ENCODE measurements around the gene MACROH2A1.

Gene MACROH2A1

GRCh38 chr5:135329066-135329912 lies 69.7 kb downstream of the MACROH2A1 start:
- no peak overlapping the region for H3K9ac ChIP-seq (ENCODE audit: low read depth, low read length)
- H3K36me3 ChIP-seq (ENCODE audit: control insufficient read depth, insufficient read depth, low read length), result no peaks in the 10 kb centered on the region
- no peaks in the 10 kb centered on the region for H3K9me3 ChIP-seq (ENCODE audit: control insufficient read depth, insufficient read depth, low read length)
- H3K27ac ChIP-seq (ENCODE audit: low read depth, low read length), result no peak overlapping the region
- no peaks in the 10 kb centered on the region for H3K4me1 ChIP-seq (ENCODE audit: control insufficient read depth, insufficient read depth, low read length)
- no peak overlapping the region for H3K4me3 ChIP-seq (ENCODE audit: low read depth, low read length)
- H3K27me3 ChIP-seq (ENCODE audit: control insufficient read depth, insufficient read depth, low read length), result no peaks in the 10 kb centered on the region

- no peak overlapping the region for H3K4me3 ChIP-seq (ENCODE audit: low read depth, low read length)
- no peaks in the 10 kb centered on the region for H3K9me3 ChIP-seq (ENCODE audit: control insufficient read depth, insufficient read depth, low read length)
- H3K27ac ChIP-seq (ENCODE audit: low read depth, low read length), result no peak overlapping the region
- no peaks in the 10 kb centered on the region for H3K4me1 ChIP-seq (ENCODE audit: control insufficient read depth, insufficient read depth, low read length)
- H3K27me3 ChIP-seq (ENCODE audit: control insufficient read depth, insufficient read depth, low read length), result no peaks in the 10 kb centered on the region
- no peaks in the 10 kb centered on the region for H3K36me3 ChIP-seq (ENCODE audit: control insufficient read depth, insufficient read depth, low read length)
- no peak overlapping the region for H3K9ac ChIP-seq (ENCODE audit: low read depth, low read length)
These were observed 70.8 kb downstream of the MACROH2A1 start for GRCh38 chr5:135328128-135328687.

- Histone ChIP-seq H3K9ac (ENCODE audit: low read depth, low read length) (no peak overlapping the region), H3K27me3 (ENCODE audit: control insufficient read depth, insufficient read depth, low read length) (no peaks in the 10 kb centered on the region), H3K9me3 (ENCODE audit: control insufficient read depth, insufficient read depth, low read length) (no peaks in the 10 kb centered on the region), H3K27ac (ENCODE audit: low read depth, low read length) (no peak overlapping the region), H3K4me3 (ENCODE audit: low read depth, low read length) (no peak overlapping the region), H3K36me3 (ENCODE audit: control insufficient read depth, insufficient read depth, low read length) (no peaks in the 10 kb centered on the region), H3K4me1 (ENCODE audit: control insufficient read depth, insufficient read depth, low read length) (no peaks in the 10 kb centered on the region)
These were observed 71.5 kb downstream of the MACROH2A1 start for GRCh38 chr5:135327429-135328127.

GRCh38 chr5:135326296-135327254 lies 72.5 kb downstream of the MACROH2A1 start:
- Histone ChIP-seq H3K4me3 (ENCODE audit: low read depth, low read length) (no peak overlapping the region), H3K4me1 (ENCODE audit: control insufficient read depth, insufficient read depth, low read length) (no peaks in the 10 kb centered on the region), H3K27ac (ENCODE audit: low read depth, low read length) (no peak overlapping the region), H3K27me3 (ENCODE audit: control insufficient read depth, insufficient read depth, low read length) (no peaks in the 10 kb centered on the region), H3K36me3 (ENCODE audit: control insufficient read depth, insufficient read depth, low read length) (no peaks in the 10 kb centered on the region), H3K9ac (ENCODE audit: low read depth, low read length) (no peak overlapping the region), H3K9me3 (ENCODE audit: control insufficient read depth, insufficient read depth, low read length) (no peaks in the 10 kb centered on the region)

GRCh38 chr5:135324897-135325650 lies 74.0 kb downstream of the MACROH2A1 start:
- no peaks in the 10 kb centered on the region for H3K9me3 ChIP-seq (ENCODE audit: control insufficient read depth, insufficient read depth, low read length)
- no peak overlapping the region for H3K27ac ChIP-seq (ENCODE audit: low read depth, low read length)
- H3K4me1 ChIP-seq (ENCODE audit: control insufficient read depth, insufficient read depth, low read length), result no peaks in the 10 kb centered on the region
- no peaks in the 10 kb centered on the region for H3K27me3 ChIP-seq (ENCODE audit: control insufficient read depth, insufficient read depth, low read length)
- H3K4me3 ChIP-seq (ENCODE audit: low read depth, low read length), result no peak overlapping the region
- no peaks in the 10 kb centered on the region for H3K36me3 ChIP-seq (ENCODE audit: control insufficient read depth, insufficient read depth, low read length)
- no peak overlapping the region for H3K9ac ChIP-seq (ENCODE audit: low read depth, low read length)

- no peaks in the 10 kb centered on the region for H3K4me1 ChIP-seq (ENCODE audit: control insufficient read depth, insufficient read depth, low read length)
- no peak overlapping the region for H3K9ac ChIP-seq (ENCODE audit: low read depth, low read length)
- H3K27ac ChIP-seq (ENCODE audit: low read depth, low read length), result no peak overlapping the region
- no peaks in the 10 kb centered on the region for H3K27me3 ChIP-seq (ENCODE audit: control insufficient read depth, insufficient read depth, low read length)
- no peak overlapping the region for H3K4me3 ChIP-seq (ENCODE audit: low read depth, low read length)
- H3K9me3 ChIP-seq (ENCODE audit: control insufficient read depth, insufficient read depth, low read length), result no peaks in the 10 kb centered on the region
- no peaks in the 10 kb centered on the region for H3K36me3 ChIP-seq (ENCODE audit: control insufficient read depth, insufficient read depth, low read length)
These were observed 74.9 kb downstream of the MACROH2A1 start for GRCh38 chr5:135324160-135324559.

GRCh38 chr5:135323701-135324132 lies 75.3 kb downstream of the MACROH2A1 start:
- Histone ChIP-seq H3K27ac (ENCODE audit: low read depth, low read length) (no peak overlapping the region), H3K36me3 (ENCODE audit: control insufficient read depth, insufficient read depth, low read length) (no peaks in the 10 kb centered on the region), H3K4me3 (ENCODE audit: low read depth, low read length) (no peak overlapping the region), H3K27me3 (ENCODE audit: control insufficient read depth, insufficient read depth, low read length) (no peaks in the 10 kb centered on the region), H3K9me3 (ENCODE audit: control insufficient read depth, insufficient read depth, low read length) (no peaks in the 10 kb centered on the region), H3K4me1 (ENCODE audit: control insufficient read depth, insufficient read depth, low read length) (no peaks in the 10 kb centered on the region), H3K9ac (ENCODE audit: low read depth, low read length) (no peak overlapping the region)

GRCh38 chr5:135323227-135323626 lies 75.8 kb downstream of the MACROH2A1 start:
- Histone ChIP-seq H3K4me3 (ENCODE audit: low read depth, low read length) (no peak overlapping the region), H3K27ac (ENCODE audit: low read depth, low read length) (no peak overlapping the region), H3K27me3 (ENCODE audit: control insufficient read depth, insufficient read depth, low read length) (no peaks in the 10 kb centered on the region), H3K4me1 (ENCODE audit: control insufficient read depth, insufficient read depth, low read length) (no peaks in the 10 kb centered on the region), H3K9me3 (ENCODE audit: control insufficient read depth, insufficient read depth, low read length) (no peaks in the 10 kb centered on the region), H3K9ac (ENCODE audit: low read depth, low read length) (no peak overlapping the region), H3K36me3 (ENCODE audit: control insufficient read depth, insufficient read depth, low read length) (no peaks in the 10 kb centered on the region)

GRCh38 chr5:135322744-135323143 lies 76.3 kb downstream of the MACROH2A1 start:
- H3K4me3 ChIP-seq (ENCODE audit: low read depth, low read length), result no peak overlapping the region
- no peaks in the 10 kb centered on the region; the same call in 1 of the 2 replicates for H3K27me3 ChIP-seq (ENCODE audit: control insufficient read depth, insufficient read depth, low read length)
- H3K4me1 ChIP-seq (ENCODE audit: control insufficient read depth, insufficient read depth, low read length), result no peaks in the 10 kb centered on the region
- no peaks in the 10 kb centered on the region for H3K36me3 ChIP-seq (ENCODE audit: control insufficient read depth, insufficient read depth, low read length)
- no peak overlapping the region for H3K27ac ChIP-seq (ENCODE audit: low read depth, low read length)
- no peaks in the 10 kb centered on the region for H3K9me3 ChIP-seq (ENCODE audit: control insufficient read depth, insufficient read depth, low read length)
- no peak overlapping the region for H3K9ac ChIP-seq (ENCODE audit: low read depth, low read length)

- H3K27me3 ChIP-seq (ENCODE audit: control insufficient read depth, insufficient read depth, low read length), result no peaks in the 10 kb centered on the region; the same call in 1 of the 2 replicates
These were observed 76.8 kb downstream of the MACROH2A1 start for GRCh38 chr5:135322271-135322670.

More at GRCh38 chr5:135322271-135322670, 76.8 kb downstream of the MACROH2A1 start:
- H3K27ac ChIP-seq (ENCODE audit: low read depth, low read length), result no peak overlapping the region
- no peak overlapping the region for H3K9ac ChIP-seq (ENCODE audit: low read depth, low read length)
- no peak overlapping the region for H3K4me3 ChIP-seq (ENCODE audit: low read depth, low read length)
- H3K9me3 ChIP-seq (ENCODE audit: control insufficient read depth, insufficient read depth, low read length), result no peaks in the 10 kb centered on the region
- H3K4me1 ChIP-seq (ENCODE audit: control insufficient read depth, insufficient read depth, low read length), result no peaks in the 10 kb centered on the region
- H3K36me3 ChIP-seq (ENCODE audit: control insufficient read depth, insufficient read depth, low read length), result no peaks in the 10 kb centered on the region

Measured in HUES48 (cell line).